ENCODE results near the gene ANKRD11.

The ANKRD11 gene

GRCh38 chr16:89490439-89491237, at the start of gene ANKRD11:
Gene ANKRD11 (minus strand): TSS chr16:89490561. CDS start chr16:89317019, 173,542 bp downstream.
- DNase-seq, result peak; percentile 85 to 100 (median 99)

GRCh38 chr16:89538286-89538685, 47.9 kb upstream of the ANKRD11 start:
- no peak for DNase-seq

GRCh38 chr16:89537549-89537925, 47.2 kb upstream of the ANKRD11 start:
- DNase-seq, result peak in 12 of 56 donors; percentile 9 to 58 (median 26)

DNA sequence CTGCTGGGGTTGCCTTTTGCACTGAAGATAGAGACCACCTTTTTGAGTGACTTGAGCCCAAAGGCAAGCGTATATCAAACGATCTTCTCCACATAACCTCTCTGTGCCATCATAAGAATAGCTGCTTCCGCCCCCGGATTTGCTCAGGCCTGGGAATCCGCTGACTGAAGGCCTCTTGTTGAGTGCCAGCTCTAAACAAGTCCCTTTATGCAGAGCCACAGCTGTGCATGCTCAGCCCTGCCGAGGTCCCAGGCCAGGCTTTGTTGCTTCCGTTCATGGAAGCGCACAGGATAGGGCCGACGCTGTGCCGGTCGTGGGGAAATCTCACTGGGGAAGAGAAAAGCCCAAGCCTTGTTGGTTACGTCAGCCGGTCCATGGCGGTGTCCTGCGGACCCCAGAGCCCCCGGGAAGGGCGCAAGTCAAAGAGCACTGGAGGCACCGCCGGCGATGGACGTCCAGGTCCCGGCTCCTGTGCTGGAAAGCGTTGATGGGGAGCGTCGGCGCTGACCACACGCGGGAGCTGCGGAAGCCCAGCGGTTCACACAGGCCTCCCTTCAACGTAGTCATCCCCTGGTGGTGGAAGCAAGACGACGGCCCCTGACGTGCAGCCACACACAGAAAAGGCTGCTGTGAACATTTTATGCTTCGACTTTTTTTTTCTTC, 46.7 kb upstream of the ANKRD11 start:
- peak in 51 of 56 donors; percentile 15 to 87 (median 55) for DNase-seq

GRCh38 chr16:89536371-89536770, 46.0 kb upstream of the ANKRD11 start:
- no peak for DNase-seq

- DNase-seq, result peak in 19 of 56 donors; percentile 6 to 60 (median 20)
Measured at GRCh38 chr16:89534252-89534756, 43.9 kb upstream of the ANKRD11 start.

DNA sequence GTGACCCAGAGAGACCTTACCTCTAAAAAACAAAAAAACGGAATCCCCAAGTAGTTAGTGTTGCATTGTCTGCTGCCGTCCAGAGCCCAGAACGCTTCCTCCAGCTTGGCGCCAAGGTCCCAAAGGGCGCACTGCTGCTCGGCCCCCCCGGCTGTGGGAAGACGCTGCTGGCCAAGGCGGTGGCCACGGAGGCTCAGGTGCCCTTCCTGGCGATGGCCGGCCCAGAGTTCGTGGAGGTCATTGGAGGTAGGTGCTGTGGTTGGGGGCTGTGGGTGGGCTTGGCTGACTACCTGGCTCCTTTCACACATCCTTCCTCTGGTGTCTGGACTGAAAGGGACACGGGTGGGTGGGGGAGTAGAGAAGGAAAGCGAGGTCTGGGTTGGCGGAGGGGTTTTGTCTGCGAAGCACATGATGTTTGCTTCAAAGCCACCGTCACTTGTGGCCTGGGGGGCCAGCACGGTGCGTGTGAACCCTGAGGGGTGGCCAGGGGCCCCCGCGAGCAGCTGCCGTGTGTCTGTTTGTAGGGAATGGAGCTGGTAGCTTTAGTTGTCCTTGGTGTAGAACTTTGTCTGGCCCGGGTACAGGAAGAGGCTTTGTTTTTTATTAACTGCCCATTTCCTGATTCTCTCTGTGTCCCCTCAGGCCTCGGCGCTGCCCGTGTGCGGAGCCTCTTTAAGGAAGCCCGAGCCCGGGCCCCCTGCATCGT, 41.6 kb upstream of the ANKRD11 start:
- DNase-seq, result no peak

- DNase-seq, result no peak
Measured at GRCh38 chr16:89530401-89531381, 40.3 kb upstream of the ANKRD11 start.

GRCh38 chr16:89529097-89529496, 38.7 kb upstream of the ANKRD11 start:
- DNase-seq, result no peak

DNA sequence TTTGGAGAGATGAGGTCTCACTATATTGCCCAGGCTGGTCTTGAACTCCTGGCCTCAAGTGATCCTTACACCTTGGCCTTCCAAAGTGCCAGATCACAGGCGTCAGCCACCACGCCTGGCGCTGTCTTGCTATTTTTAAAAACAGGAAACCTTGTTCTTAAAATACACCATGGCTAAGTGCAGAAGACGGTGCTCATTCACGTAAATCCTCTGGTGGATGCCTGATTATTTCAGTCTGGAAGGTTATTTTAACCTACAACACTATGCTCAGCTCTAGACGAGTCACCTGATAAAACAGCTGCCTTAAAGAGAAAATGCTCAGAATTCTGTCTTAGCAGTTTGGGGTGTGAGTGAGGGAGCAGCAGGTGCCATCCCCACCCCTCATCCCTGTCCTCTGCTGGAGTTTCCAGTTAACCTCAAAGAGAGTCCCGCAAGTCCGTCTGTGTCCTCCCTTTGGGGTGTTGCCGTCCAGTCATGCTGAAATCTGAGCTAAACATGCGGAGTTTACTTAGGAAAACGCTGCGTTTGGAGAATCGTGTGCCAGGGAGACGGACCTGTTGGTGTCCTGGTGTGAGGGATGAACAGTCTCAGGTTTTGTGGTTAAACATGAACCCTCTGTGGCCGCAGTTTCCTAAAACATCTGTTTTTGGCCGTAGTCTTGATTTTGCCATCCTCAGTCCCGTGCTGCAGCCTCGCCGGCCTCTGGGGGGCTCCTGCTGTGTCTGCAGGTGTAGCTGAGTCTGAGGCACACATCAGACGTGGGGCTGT, 35.0 kb upstream of the ANKRD11 start:
- DNase-seq, result no peak

DNA sequence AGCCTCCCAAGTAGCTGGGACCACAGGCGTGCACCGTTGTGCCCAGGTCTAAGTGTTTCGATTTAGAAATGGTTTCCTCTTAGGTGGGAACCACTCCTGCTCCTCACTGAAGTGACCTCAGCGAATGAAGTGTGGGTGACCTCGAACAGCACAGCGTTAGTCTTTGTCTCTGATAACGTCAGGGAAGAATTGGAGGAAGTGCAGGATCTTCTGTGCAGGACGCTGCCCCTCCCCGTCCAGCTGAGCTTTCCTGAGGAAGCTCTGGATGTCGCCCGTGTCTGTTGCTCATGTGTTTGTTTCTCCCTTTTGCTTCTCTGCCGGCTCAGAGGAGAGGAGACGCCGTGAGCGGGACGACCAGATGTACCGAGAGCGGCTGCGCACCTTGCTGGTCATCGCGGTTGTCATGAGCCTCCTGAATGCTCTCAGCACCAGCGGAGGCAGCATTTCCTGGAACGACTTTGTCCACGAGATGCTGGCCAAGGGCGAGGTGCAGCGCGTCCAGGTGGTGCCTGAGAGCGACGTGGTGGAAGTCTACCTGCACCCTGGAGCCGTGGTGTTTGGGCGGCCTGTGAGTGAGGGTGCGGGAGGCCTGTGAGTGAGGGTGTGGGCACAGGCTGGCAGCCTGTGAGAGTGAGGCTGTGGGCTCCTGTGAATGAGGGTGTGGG, 33.5 kb upstream of the ANKRD11 start:
- DNase-seq, result no peak

- no peak for DNase-seq
Measured at GRCh38 chr16:89522287-89522686, 31.9 kb upstream of the ANKRD11 start.

GRCh38 chr16:89519881-89520280, 29.5 kb upstream of the ANKRD11 start:
- no peak for DNase-seq

GRCh38 chr16:89517128-89517527, 26.8 kb upstream of the ANKRD11 start:
- DNase-seq, result peak in 4 of 56 donors; percentile 12 to 51 (median 33)

GRCh38 chr16:89512453-89512852, 22.1 kb upstream of the ANKRD11 start:
- DNase-seq, result no peak

DNA sequence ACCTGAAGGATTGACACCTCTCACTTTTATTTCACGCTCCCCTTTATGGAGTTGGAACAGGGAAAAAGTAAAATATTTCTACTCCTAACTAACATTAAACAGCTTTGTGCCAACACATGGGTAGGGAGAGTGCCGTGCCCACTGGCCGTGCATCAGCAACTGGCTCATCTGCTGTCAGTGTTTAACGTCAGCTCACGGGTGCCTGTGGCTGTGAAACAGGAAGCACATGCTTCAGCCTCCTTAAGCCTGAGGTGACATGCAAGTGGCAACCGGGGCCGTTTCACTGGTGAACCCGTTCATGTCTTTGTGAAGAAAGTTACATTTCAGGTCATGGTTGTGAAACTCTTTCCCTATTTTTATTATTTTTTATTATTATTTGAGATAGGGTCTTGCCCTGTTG, 21.0 kb upstream of the ANKRD11 start:
- DNase-seq, result no peak

DNA sequence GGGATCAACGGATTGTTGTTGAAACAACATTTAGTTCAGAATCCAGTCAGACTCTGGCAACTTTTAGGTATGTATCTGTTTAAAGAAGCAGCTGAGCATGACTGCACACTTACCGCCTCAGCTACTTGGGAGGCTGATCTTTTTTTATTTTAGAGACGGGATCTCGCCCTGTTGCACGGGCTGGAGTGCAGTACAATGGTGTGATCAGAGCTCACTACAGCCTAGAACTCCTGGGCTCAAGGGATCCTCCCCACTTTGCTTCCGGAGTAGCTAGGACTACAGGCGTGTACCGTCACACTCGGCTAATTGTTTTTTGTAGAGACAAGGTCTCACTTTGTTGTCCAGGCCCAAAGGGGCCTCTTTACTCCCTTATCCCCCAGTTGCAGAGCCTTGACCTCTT, 20.2 kb upstream of the ANKRD11 start:
- no peak for DNase-seq

- DNase-seq, result peak in 52 of 56 donors; percentile 20 to 92 (median 70)
Measured at GRCh38 chr16:89507834-89508590, 17.7 kb upstream of the ANKRD11 start, which contains the start of gene SPG7. Gene SPG7 (plus strand): TSS chr16:89508403. CDS start chr16:89508418, 15 bp downstream.

All from amygdala (tissue), 56 donors.